ENCODE data around the gene OLIG3. TPM values are rescaled to one million over a fixed set of nuclear protein-coding genes. Genes with fewer than 3 reads are reported as not detected.

OLIG3 gene
- total and polyA plus RNA-seq, 9 donors = not detected

DNA sequence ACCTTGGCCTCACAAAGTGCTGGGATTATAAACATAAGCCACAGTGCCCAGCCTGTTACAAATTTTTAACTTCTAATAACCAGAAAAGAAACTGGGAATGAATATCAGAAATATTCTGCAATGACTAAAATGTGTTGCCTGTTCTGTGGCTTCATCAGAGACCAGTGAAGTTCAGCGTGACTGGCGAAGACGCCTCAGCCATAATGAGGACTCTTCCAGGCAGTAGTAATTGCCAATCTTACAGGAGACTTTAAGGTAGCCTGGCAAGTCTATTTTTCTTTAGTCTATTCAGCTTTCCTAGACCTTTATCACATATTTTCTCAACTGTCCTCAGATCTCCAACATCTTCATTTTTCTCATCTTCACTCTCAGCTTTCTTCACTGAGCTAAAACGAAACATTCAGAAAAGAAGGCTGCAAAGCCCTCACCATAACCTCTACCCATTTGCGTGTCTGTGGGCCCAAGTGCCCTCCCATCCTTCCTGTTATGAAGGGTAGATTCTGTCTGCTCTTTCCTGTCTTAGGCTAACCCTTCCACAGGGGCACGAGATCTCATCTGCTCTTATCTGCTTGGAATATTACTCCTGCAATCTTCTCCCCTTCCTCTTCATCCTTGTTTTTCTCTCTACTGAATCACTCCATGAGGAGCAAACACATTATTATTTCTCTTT lies 42.0 kb upstream of the OLIG3 start:
- no peak for DNase-seq
- Histone ChIP-seq H3K27me3 (no peaks in the 10 kb centered on the region), H3K4me1 (ENCODE audit: insufficient read depth) (no peaks in the 10 kb centered on the region), H3K36me3 (no peaks in the 10 kb centered on the region), H3K4me3 (no peak overlapping the region), H3K9me3 (no peaks in the 10 kb centered on the region), H3K27ac (no peak overlapping the region)
- intact Hi-C loops (cut with DNase I) = no loop called here
- TF ChIP-seq EP300 (IDR thresholded peaks at IDR 0.05) = no peak
- WGBS, 3 donors = 86 to 91% (median 87%) methylated on average over 6 of the region's 6 CpGs

DNA sequence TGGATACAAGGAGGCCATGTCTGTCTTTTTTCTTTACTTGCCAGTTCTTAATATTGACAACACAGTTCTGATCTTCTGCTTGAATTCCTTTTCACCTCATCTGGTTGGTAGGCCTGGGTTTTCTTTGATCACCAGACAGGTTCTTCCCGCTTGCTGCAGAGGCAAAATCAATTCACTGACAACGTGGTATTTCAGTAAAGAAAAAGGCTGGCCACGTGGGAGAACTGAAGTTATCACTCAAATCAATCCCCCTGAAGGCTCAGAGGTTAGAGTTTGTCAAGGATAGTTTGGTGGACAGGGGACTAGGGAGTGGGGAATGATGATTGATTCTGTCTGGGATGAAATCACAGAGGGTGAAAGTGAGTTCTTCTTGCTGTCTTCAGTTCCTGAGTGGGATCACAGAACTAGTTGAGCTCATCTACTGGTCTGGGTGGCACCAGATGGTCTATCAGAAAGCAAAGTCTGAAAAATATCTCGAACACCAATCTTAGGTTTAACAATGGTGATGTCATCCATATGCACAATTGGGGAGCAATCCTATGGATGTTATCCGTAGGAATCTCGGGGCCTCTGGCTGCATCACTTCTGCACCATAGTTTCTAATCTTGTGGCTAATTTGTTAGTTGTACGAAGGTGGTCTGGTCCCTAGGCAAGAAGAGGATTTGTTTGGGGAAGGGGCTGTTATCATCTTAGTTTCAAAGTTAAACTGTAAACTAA lies 37.3 kb upstream of the OLIG3 start:
- Histone ChIP-seq H3K36me3 (no peaks in the 10 kb centered on the region), H3K27ac (no peak overlapping the region), H3K27me3 (no peaks in the 10 kb centered on the region), H3K9me3 (no peaks in the 10 kb centered on the region), H3K4me1 (ENCODE audit: insufficient read depth) (no peaks in the 10 kb centered on the region), H3K4me3 (no peak overlapping the region)
- 70 to 73% (median 70%) methylated on average over 7 of the region's 7 CpGs for WGBS, 3 donors
- intact Hi-C loops (cut with DNase I) = loop anchor here in 1 of 4 donors (2.0 kb wide), 1 partner anchor 39 kb away; no protein-coding TSS in a partner anchor
- no peak for DNase-seq
- TF ChIP-seq EP300 (IDR thresholded peaks at IDR 0.05) (no peak), POLR2A (IDR thresholded peaks at IDR 0.05) (no peak)
- TF ChIP-seq, protein P1, sequence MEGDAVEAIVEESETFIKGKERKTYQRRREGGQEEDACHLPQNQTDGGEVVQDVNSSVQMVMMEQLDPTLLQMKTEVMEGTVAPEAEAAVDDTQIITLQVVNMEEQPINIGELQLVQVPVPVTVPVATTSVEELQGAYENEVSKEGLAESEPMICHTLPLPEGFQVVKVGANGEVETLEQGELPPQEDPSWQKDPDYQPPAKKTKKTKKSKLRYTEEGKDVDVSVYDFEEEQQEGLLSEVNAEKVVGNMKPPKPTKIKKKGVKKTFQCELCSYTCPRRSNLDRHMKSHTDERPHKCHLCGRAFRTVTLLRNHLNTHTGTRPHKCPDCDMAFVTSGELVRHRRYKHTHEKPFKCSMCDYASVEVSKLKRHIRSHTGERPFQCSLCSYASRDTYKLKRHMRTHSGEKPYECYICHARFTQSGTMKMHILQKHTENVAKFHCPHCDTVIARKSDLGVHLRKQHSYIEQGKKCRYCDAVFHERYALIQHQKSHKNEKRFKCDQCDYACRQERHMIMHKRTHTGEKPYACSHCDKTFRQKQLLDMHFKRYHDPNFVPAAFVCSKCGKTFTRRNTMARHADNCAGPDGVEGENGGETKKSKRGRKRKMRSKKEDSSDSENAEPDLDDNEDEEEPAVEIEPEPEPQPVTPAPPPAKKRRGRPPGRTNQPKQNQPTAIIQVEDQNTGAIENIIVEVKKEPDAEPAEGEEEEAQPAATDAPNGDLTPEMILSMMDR (IDR thresholded peaks at IDR 0.05) = no peak

DNA sequence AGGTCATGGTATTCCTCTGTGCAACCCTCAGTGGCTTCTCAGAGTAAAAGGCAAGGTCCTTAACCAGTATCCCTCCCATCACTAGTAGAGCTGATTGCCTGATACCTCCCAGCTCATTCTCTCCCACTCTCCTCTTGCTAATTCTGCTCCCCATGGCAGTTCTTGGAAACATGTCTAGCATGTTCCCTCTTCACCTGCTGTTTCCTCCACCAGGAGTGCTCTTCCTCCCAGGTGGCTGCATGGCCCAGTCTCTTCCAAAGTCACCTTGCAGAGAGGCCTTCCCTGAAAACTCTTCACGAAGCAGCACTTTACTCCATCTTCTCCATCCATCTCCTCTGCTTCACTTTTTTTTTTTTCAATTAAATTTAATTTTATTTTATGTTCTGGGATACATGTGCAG lies 36.2 kb upstream of the OLIG3 start:
- Histone ChIP-seq H3K27ac (no peak overlapping the region), H3K4me1 (ENCODE audit: insufficient read depth) (no peaks in the 10 kb centered on the region), H3K4me3 (no peak overlapping the region), H3K9me3 (no peaks in the 10 kb centered on the region), H3K36me3 (no peaks in the 10 kb centered on the region), H3K27me3 (no peaks in the 10 kb centered on the region)
- intact Hi-C loops (cut with DNase I) = loop anchor here in 1 of 4 donors (2.0 kb wide), 1 partner anchor 40 kb away; no protein-coding TSS in a partner anchor
- DNase-seq = no peak
- WGBS, 3 donors = 60 to 73% (median 62%) methylated on average over 1 of the region's 1 CpG
- TF ChIP-seq POLR2A (IDR thresholded peaks at IDR 0.05) (no peak), EP300 (IDR thresholded peaks at IDR 0.05) (no peak)
- TF ChIP-seq, protein P1 (IDR thresholded peaks at IDR 0.05) = no peak

DNA sequence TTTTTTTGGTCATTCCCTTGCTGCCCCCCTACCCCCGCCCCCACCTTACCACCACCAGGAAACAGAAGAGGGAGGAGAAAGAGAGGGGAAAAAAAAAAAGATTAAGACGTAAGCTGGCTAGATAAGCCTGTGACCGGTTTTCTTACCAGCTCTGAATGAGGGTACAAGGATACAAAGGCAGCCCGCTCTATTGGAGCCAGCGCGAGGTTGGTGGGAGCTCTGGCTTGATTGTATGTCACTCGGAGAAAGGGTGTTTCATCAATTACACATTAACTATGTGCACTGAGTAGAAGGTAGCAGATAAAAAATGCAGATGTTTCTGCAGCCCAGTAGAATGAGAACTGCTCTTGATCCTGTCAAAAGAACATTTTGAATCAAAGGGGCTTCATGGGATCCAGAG lies 28.6 kb upstream of the OLIG3 start:
- WGBS, 3 donors = 37 to 40% (median 38%) methylated on average over 7 of the region's 7 CpGs
- no peaks in the 10 kb centered on the region for H3K27me3 ChIP-seq
- TF ChIP-seq, protein P1 (IDR thresholded peaks at IDR 0.05) = no peak
- TF ChIP-seq POLR2A (IDR thresholded peaks at IDR 0.05) = no peak
- intact Hi-C loops (cut with DNase I) = no loop called here
- no peaks in the 10 kb centered on the region for H3K9me3 ChIP-seq
- DNase-seq = no peak
- no peak overlapping the region for H3K27ac ChIP-seq
- no peak overlapping the region for H3K4me3 ChIP-seq
- no peaks in the 10 kb centered on the region for H3K4me1 ChIP-seq (ENCODE audit: insufficient read depth)
- no peaks in the 10 kb centered on the region for H3K36me3 ChIP-seq

All from ovary (tissue), 9 donors.